Measurements from ENCODE around the gene SDHA. TPM values are rescaled to one million over a fixed set of nuclear protein-coding genes. Genes with fewer than 3 reads are reported as not detected.
"Not testable (repeated sequence)": the region's sequence is repeated elsewhere in the genome, so short reads cannot be mapped to it uniquely, and the experiment has no call there.

The SDHA gene
- total and polyA plus RNA-seq, 2 donors (not counting 1 experiment from before 2014, with no cell fraction given), result 77.2 to 137 TPM

GRCh38 chr5:300691-301435 lies 82.7 kb downstream of the SDHA start:
- H3K9me3 Mint-ChIP-seq (ENCODE audit: insufficient read depth); DNase-seq; H3K4me2 ChIP-seq (replicated peaks; ENCODE audit: low read depth, low read length, poor library complexity, severe bottlenecking); intact Hi-C loops (cut with micrococcal nuclease); POLR2A ChIA-PET; ATAC-seq (ENCODE audit: low read depth); H3K4me3 Mint-ChIP-seq; H3K27ac Mint-ChIP-seq; H3K4me3 ChIP-seq (ENCODE audit: control extremely low read depth in 1 of 5, extremely low read depth in 1 of 5, insufficient read depth in 1 of 5, low read depth in 2 of 5, low read length in 4 of 5); H3K27me3 ChIP-seq (replicated peaks in 1 of 4; ENCODE audit: control extremely low read depth in 1 of 4, control insufficient read depth in 3 of 4, insufficient read depth in 4 of 4, low read length in 3 of 4); H3K9me3 ChIP-seq (ENCODE audit: control extremely low read depth in 1 of 3, control insufficient read depth in 2 of 3, insufficient read depth in 1 of 3, low read length in 2 of 3); H3K27me3 Mint-ChIP-seq; H3K27ac ChIP-seq (ENCODE audit: low read length in 2 of 2); H3K4me1 ChIP-seq (ENCODE audit: control insufficient read depth in 2 of 2, insufficient read depth in 2 of 2, low read length in 2 of 2); H2AFZ ChIP-seq (ENCODE audit: insufficient read depth, low read depth, low read length, poor library complexity, severe bottlenecking); H3K9ac ChIP-seq (ENCODE audit: low read length): not testable (repeated sequence)
- Histone ChIP-seq H3K36me3 (replicated peaks in 1 of 2; ENCODE audit: control extremely low read depth in 1 of 2, control insufficient read depth in 1 of 2, extremely low read depth in 1 of 2, insufficient read depth in 2 of 2, low read length in 1 of 2) (peaks cover 0 to 10% of the 10 kb centered on the region in 2 experiments), H3K79me2 (ENCODE audit: control insufficient read depth, insufficient read depth, low read length) (peaks cover 36% of the 10 kb centered on the region), H4K20me1 (ENCODE audit: control insufficient read depth, insufficient read depth, low read length, poor library complexity, severe bottlenecking) (peaks cover 43% of the 10 kb centered on the region)
- peaks cover 25% of the 10 kb centered on the region for H3K4me1 Mint-ChIP-seq
- 98% methylated on average over 8 of the region's 21 CpGs for WGBS (ENCODE audit: insufficient coverage)
- CTCF ChIA-PET, result interaction anchor here (0.9 kb wide), 1 partner anchor 145 kb away, joined by 3 read pairs; no protein-coding TSS in a partner anchor

- 83% methylated on average over 8 of the region's 8 CpGs for WGBS (ENCODE audit: insufficient coverage)
- DNase-seq; H3K27me3 ChIP-seq (replicated peaks in 1 of 4; ENCODE audit: control extremely low read depth in 1 of 4, control insufficient read depth in 3 of 4, insufficient read depth in 4 of 4, low read length in 3 of 4); H3K9ac ChIP-seq (ENCODE audit: low read length); H3K27ac ChIP-seq (ENCODE audit: low read length in 2 of 2); ATAC-seq (ENCODE audit: low read depth); H3K9me3 ChIP-seq (ENCODE audit: control extremely low read depth in 1 of 3, control insufficient read depth in 2 of 3, insufficient read depth in 1 of 3, low read length in 2 of 3); H3K4me3 ChIP-seq (ENCODE audit: control extremely low read depth in 1 of 5, extremely low read depth in 1 of 5, insufficient read depth in 1 of 5, low read depth in 2 of 5, low read length in 4 of 5); intact Hi-C loops (cut with micrococcal nuclease); CTCF ChIA-PET; H3K27me3 Mint-ChIP-seq; H3K27ac Mint-ChIP-seq; H3K4me1 ChIP-seq (ENCODE audit: control insufficient read depth in 2 of 2, insufficient read depth in 2 of 2, low read length in 2 of 2); H3K9me3 Mint-ChIP-seq (ENCODE audit: insufficient read depth); POLR2A ChIA-PET; H2AFZ ChIP-seq (ENCODE audit: insufficient read depth, low read depth, low read length, poor library complexity, severe bottlenecking); H3K4me3 Mint-ChIP-seq; H3K4me2 ChIP-seq (replicated peaks; ENCODE audit: low read depth, low read length, poor library complexity, severe bottlenecking): not testable (repeated sequence)
- H3K79me2 ChIP-seq (ENCODE audit: control insufficient read depth, insufficient read depth, low read length), result peaks cover 45% of the 10 kb centered on the region
- peaks cover 50% of the 10 kb centered on the region for H4K20me1 ChIP-seq (ENCODE audit: control insufficient read depth, insufficient read depth, low read length, poor library complexity, severe bottlenecking)
- H3K36me3 ChIP-seq (replicated peaks in 1 of 2; ENCODE audit: control extremely low read depth in 1 of 2, control insufficient read depth in 1 of 2, extremely low read depth in 1 of 2, insufficient read depth in 2 of 2, low read length in 1 of 2), result peaks cover 0 to 23% of the 10 kb centered on the region in 2 experiments
- H3K4me1 Mint-ChIP-seq, result peaks cover 16% of the 10 kb centered on the region
These were observed 84.3 kb downstream of the SDHA start for GRCh38 chr5:302416-302815.

Measured in B cell (primary cell).